IMR-90 (cell line): ENCODE results near the gene SRGAP2C. TPM values are rescaled to one million over a fixed set of nuclear protein-coding genes. Genes with fewer than 3 reads are reported as not detected.
"Not testable (repeated sequence)": the region's sequence is repeated elsewhere in the genome, so short reads cannot be mapped to it uniquely, and the experiment has no call there.

Experiments
- ATAC-seq: fragments of 200-7000 bp; cut with Tn5 transposase; 2 replicates; pipeline ENCODE4 v1.9.1; 2020; ENCODE audit warnings: low read depth, mild to moderate bottlenecking, moderate library complexity
- BruUV-seq: library from RNA; stranded (reverse); fragments of 400-500 nt; replicated peaks from 2 replicates; lab custom pipeline; 2021; lab: Mats Ljungman, UMichigan
- CTCF ChIA-PET: fragments of 300-600 bp; formaldehyde crosslinking; extraction: SDS; loops from one replicate; lab custom pipeline; 2021; ENCODE audit warnings: antibody characterized with exemption; lab: Yijun Ruan, JAX
- POLR2A ChIA-PET: fragments of 300-600 bp; sonication (Branson Sonifier 250); formaldehyde crosslinking; loops from one replicate; lab custom pipeline; 2022; ENCODE audit warnings: antibody characterized with exemption; ENCODE audit not compliant: unreplicated experiment; lab: Charles Lee
- DNase-seq: peaks from one replicate; pipeline ENCODE4 v3.0.0; 2013
- H2AFZ ChIP-seq: replicated peaks from 2 replicates; pipeline ENCODE3; 2013; ENCODE audit warnings: low read length, mild to moderate bottlenecking; ENCODE audit not compliant: poor library complexity
- H2AK5ac ChIP-seq: 2 replicates; pipeline ENCODE4 v1.6.1; 2013; ENCODE audit warnings: low read depth, low read length, inconsistent platforms
- H2AK9ac ChIP-seq: replicated peaks from 2 replicates; pipeline ENCODE3; 2013; ENCODE audit warnings: mild to moderate bottlenecking, low read depth, low read length, moderate library complexity; ENCODE audit not compliant: poor library complexity
- H2BK120ac ChIP-seq: 2 replicates; pipeline ENCODE4 v1.6.1; 2013; ENCODE audit warnings: low read depth, low read length, inconsistent platforms
- H2BK15ac ChIP-seq: 3 replicates; pipeline ENCODE4 v1.6.1; 2013; ENCODE audit warnings: low read depth, low read length, inconsistent platforms
- H2BK20ac ChIP-seq: 2 replicates; pipeline ENCODE4 v1.6.1; 2013; ENCODE audit warnings: low read depth, mild to moderate bottlenecking, inconsistent platforms, low read length, moderate library complexity
- H2BK5ac ChIP-seq: 2 replicates; pipeline ENCODE4 v1.6.1; 2013; ENCODE audit warnings: mild to moderate bottlenecking, low read depth, low read length, inconsistent platforms; ENCODE audit not compliant: poor library complexity, severe bottlenecking
- H3K14ac ChIP-seq: replicated peaks from 2 replicates; pipeline ENCODE4 v1.6.1; 2013; ENCODE audit warnings: low read depth, low read length, inconsistent platforms
- H3K18ac ChIP-seq: 2 replicates; pipeline ENCODE4 v1.6.1; 2013; ENCODE audit warnings: low read depth, low read length, control low read depth
- H3K23ac ChIP-seq: 2 replicates; pipeline ENCODE4 v1.6.1; 2013; ENCODE audit warnings: low read depth, low read length, inconsistent platforms
- H3K27ac ChIP-seq: 2 replicates; pipeline ENCODE4 v1.5.1; 2013; ENCODE audit warnings: mild to moderate bottlenecking, control low read depth, low read length; ENCODE audit not compliant: insufficient read depth
- H3K27me3 ChIP-seq: 2 replicates; pipeline ENCODE4 v1.6.1; 2013; ENCODE audit warnings: low read length; ENCODE audit not compliant: control insufficient read depth, insufficient read depth
- H3K36me3 ChIP-seq: 2 replicates; pipeline ENCODE4 v1.6.1; 2013; ENCODE audit warnings: low read length, mixed read lengths; ENCODE audit not compliant: control insufficient read depth, insufficient read depth
- H3K4ac ChIP-seq: 2 replicates; pipeline ENCODE4 v1.6.1; 2013; ENCODE audit warnings: low read depth, low read length, inconsistent platforms
- H3K4me1 ChIP-seq: 2 replicates; pipeline ENCODE4 v1.6.1; 2013; ENCODE audit warnings: low read length, mixed read lengths; ENCODE audit not compliant: control insufficient read depth, insufficient read depth
- H3K4me2 ChIP-seq: 2 replicates; pipeline ENCODE4 v1.6.1; 2013; ENCODE audit warnings: low read depth, mild to moderate bottlenecking, control low read depth, low read length, moderate library complexity
- H3K4me3 ChIP-seq: 2 replicates; pipeline ENCODE4 v1.5.1; 2013; ENCODE audit warnings: low read depth, mild to moderate bottlenecking, control low read depth, low read length, moderate library complexity; ENCODE audit not compliant: insufficient read depth
- H3K56ac ChIP-seq: 2 replicates; pipeline ENCODE4 v1.6.1; 2013; ENCODE audit warnings: low read length, inconsistent platforms; ENCODE audit not compliant: insufficient read depth; ENCODE audit errors: extremely low read depth
- H3K79me1 ChIP-seq, 2 experiments: 2 replicates each; pipeline ENCODE4 v1.6.1; 2013; ENCODE audit warnings: low read length in 2 of 2, inconsistent platforms in 1 of 2, low read depth in 1 of 2
- H3K9ac ChIP-seq: 2 replicates; pipeline ENCODE4 v1.6.1; 2013; ENCODE audit warnings: low read depth, low read length, control low read depth
- H3K9me1 ChIP-seq: 2 replicates; pipeline ENCODE4 v1.6.1; 2013; ENCODE audit warnings: low read length, inconsistent platforms; ENCODE audit not compliant: insufficient read depth
- H3K9me3 ChIP-seq: 2 replicates; pipeline ENCODE4 v1.6.1; 2013; ENCODE audit warnings: low read length; ENCODE audit not compliant: control insufficient read depth, insufficient read depth
- H4K20me1 ChIP-seq: 2 replicates; pipeline ENCODE4 v1.6.1; 2013; ENCODE audit warnings: low read length, inconsistent platforms; ENCODE audit not compliant: insufficient read depth
- H4K5ac ChIP-seq: 2 replicates; pipeline ENCODE4 v1.6.1; 2013; ENCODE audit warnings: mild to moderate bottlenecking, low read depth, low read length, control low read depth
- H4K8ac ChIP-seq, 2 experiments: 2 replicates each; pipeline ENCODE4 v1.6.1; 2013; ENCODE audit warnings: low read depth in 2 of 2, low read length in 2 of 2, control low read depth in 1 of 2, inconsistent platforms in 1 of 2
- H4K91ac ChIP-seq: 2 replicates; pipeline ENCODE4 v1.6.1; 2013; ENCODE audit warnings: low read depth, low read length, inconsistent platforms; ENCODE audit not compliant: insufficient read depth
- WGBS, 2 experiments: methylation state at CpG; one replicate each; pipeline versions ENCODE4 v1.1.5 to v1.1.7; 2013; ENCODE audit warnings: missing lambda C conversion rate in 2 of 2; ENCODE audit not compliant: insufficient read length in 1 of 2; ENCODE audit errors: extremely low coverage in 2 of 2; 5-methylcytosine and 5-hydroxymethylcytosine counted together
- dilution Hi-C: fragments of 300-500 bp; cut with HindIII; formaldehyde crosslinking; loops from one replicate; pipeline ENCODE4 v1.14.3; 2018; ENCODE audit warnings: low sequenced_read_pairs; ENCODE audit not compliant: unreplicated experiment
- in situ Hi-C: fragments of 300-500 bp; cut with MboI; formaldehyde crosslinking; loops from 3 replicates; pipeline ENCODE4 v1.14.3; 2019; ENCODE audit warnings: low sequenced_read_pairs, inconsistent platforms, mixed read lengths
- intact Hi-C: fragments of 100-400 bp; cut with micrococcal nuclease; formaldehyde crosslinking; loops from 2 replicates; pipeline ENCODE4 v1.10.0; 2022
- polyA plus RNA-seq, 3 experiments: library from polyadenylated mRNA; depleted of rRNA; stranded (reverse); fragments of >200 nt; gene quantifications; 2 replicates each; pipeline ENCODE4 v1.2.3, GENCODE V29; 2012; ENCODE audit warnings: low replicate concordance in 1 of 3
- total RNA-seq: library from RNA; depleted of rRNA; stranded (reverse); fragments of >200 nt; gene quantifications from 2 replicates; pipeline ENCODE4 v1.2.3, GENCODE V29; 2012

The SRGAP2C gene
- total and polyA plus RNA-seq, 2 of the 4 experiments (the other 2 are of a cell fraction): 5.6 to 12.7 TPM

DNA sequence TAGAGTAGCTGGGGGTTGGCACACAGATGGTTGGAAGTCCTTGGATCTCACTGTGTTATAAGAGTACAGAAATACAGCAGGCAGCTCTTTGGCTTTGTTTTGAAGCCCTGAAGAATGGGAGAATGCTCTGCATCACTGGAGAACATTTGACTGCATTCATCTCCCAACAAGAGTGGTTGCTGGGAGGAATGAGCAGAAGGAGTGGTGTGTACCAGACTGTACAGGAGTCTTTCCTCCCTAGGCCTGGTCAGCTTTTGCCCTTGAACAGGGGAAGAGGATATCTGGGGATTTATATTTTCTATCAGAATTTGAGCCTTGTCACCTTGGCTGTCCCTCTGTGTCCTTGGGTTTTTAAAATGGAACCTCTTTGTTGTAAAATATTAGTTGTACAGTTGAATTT is 69.8 kb downstream of the SRGAP2C start:
- CTCF ChIA-PET, ATAC-seq, H2AK9ac ChIP-seq: not testable (repeated sequence)

DNA sequence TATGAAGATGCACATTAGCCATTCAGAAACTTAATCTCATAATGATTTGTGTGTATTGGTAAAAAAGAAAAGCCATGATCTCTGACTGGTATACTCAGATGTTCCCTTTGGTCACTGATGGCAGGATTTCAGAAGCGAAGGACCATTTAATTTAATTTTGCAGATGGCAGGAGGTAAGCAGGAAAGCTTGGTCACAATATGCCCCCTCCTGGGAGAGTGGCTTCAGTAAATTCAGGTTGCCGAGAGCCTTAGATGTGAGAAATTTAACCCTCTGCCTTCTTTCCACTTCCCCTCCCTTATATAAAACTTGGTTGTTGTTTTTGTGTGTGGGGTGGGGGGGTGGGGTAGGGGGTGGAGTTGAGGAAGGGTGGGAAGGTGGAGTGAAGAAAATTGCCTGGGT is 72.9 kb downstream of the SRGAP2C start:
- CTCF ChIA-PET, H3K14ac ChIP-seq, H4K20me1 ChIP-seq, H3K23ac ChIP-seq, BruUV-seq, H2BK20ac ChIP-seq, H2BK5ac ChIP-seq, H2BK120ac ChIP-seq, H3K18ac ChIP-seq, DNase-seq, H3K79me1 ChIP-seq, intact Hi-C loops, H3K56ac ChIP-seq, H3K9me1 ChIP-seq, H2AK9ac ChIP-seq, H4K91ac ChIP-seq, H3K4me2 ChIP-seq, H4K8ac ChIP-seq, POLR2A ChIA-PET, H3K4me1 ChIP-seq, H4K5ac ChIP-seq, H3K9me3 ChIP-seq, H3K27ac ChIP-seq, H2BK15ac ChIP-seq, in situ Hi-C loops, H3K4me3 ChIP-seq, H3K27me3 ChIP-seq, H3K4ac ChIP-seq, H3K9ac ChIP-seq, H2AFZ ChIP-seq, dilution Hi-C loops, H3K36me3 ChIP-seq, H2AK5ac ChIP-seq, ATAC-seq: not testable (repeated sequence)
- WGBS, 2 experiments: no CpG with 5 or more reads among the region's 2 CpGs

More for the DNA sequence above, 69.8 kb downstream of the SRGAP2C start:
- H3K9me1 ChIP-seq, H3K9ac ChIP-seq, H3K23ac ChIP-seq, H2AK5ac ChIP-seq, H3K56ac ChIP-seq, H3K27ac ChIP-seq, H3K14ac ChIP-seq, H3K4me3 ChIP-seq, H3K9me3 ChIP-seq, H2AFZ ChIP-seq, H4K20me1 ChIP-seq, DNase-seq, H3K27me3 ChIP-seq, H2BK120ac ChIP-seq, H2BK20ac ChIP-seq, H4K8ac ChIP-seq, intact Hi-C loops, H4K5ac ChIP-seq, dilution Hi-C loops, H2BK5ac ChIP-seq, H3K36me3 ChIP-seq, in situ Hi-C loops, H3K4ac ChIP-seq, H3K79me1 ChIP-seq, H3K4me1 ChIP-seq, H3K18ac ChIP-seq, BruUV-seq, H2BK15ac ChIP-seq, H4K91ac ChIP-seq, POLR2A ChIA-PET, H3K4me2 ChIP-seq: not testable (repeated sequence)
